DOHH2 (cell line): Measurements from ENCODE around the gene FDX1.

Experiments used
- H3F3A ChIP-seq: fragments of 200-600 bp; sonication (generic), shearing (Covaris generic); 2 replicates; pipeline ENCODE4 v1.6.0; 2016; ENCODE audit warnings: antibody characterized with exemption, mild to moderate bottlenecking; ENCODE audit not compliant: control insufficient read depth, insufficient read depth
- H3K27ac ChIP-seq: fragments of 200-600 bp; sonication (generic); 2 replicates; pipeline ENCODE4 v1.5.1; 2014; ENCODE audit warnings: low read depth, mild to moderate bottlenecking, low read length, moderate library complexity
- H3K27me3 ChIP-seq: fragments of 200-600 bp; sonication (generic); 2 replicates; pipeline ENCODE4 v1.6.1; 2014; ENCODE audit warnings: mild to moderate bottlenecking, low read length, mixed read lengths; ENCODE audit not compliant: control insufficient read depth
- H3K36me3 ChIP-seq: fragments of 200-600 bp; sonication (generic); 2 replicates; pipeline ENCODE4 v1.6.1; 2014; ENCODE audit warnings: mild to moderate bottlenecking, low read length, moderate library complexity, mixed read lengths; ENCODE audit not compliant: control insufficient read depth
- H3K4me1 ChIP-seq: fragments of 200-600 bp; sonication (generic); 2 replicates; pipeline ENCODE4 v1.6.1; 2014; ENCODE audit warnings: mild to moderate bottlenecking, low read length, mixed read lengths; ENCODE audit not compliant: control insufficient read depth
- H3K4me2 ChIP-seq: fragments of 200-600 bp; sonication (generic); 2 replicates; pipeline ENCODE4 v1.6.0; 2014; ENCODE audit warnings: mild to moderate bottlenecking, low read length, moderate library complexity
- H3K4me3 ChIP-seq: fragments of 200-600 bp; sonication (generic); 2 replicates; pipeline ENCODE4 v1.5.1; 2014; ENCODE audit warnings: mild to moderate bottlenecking, low read length, mixed read lengths
- H3K79me2 ChIP-seq: fragments of 200-600 bp; sonication (generic); 2 replicates; pipeline ENCODE4 v1.6.1; 2014; ENCODE audit warnings: mild to moderate bottlenecking, low read length, mixed read lengths; ENCODE audit not compliant: control insufficient read depth
- H3K9me2 ChIP-seq: fragments of 200-600 bp; sonication (generic); replicated peaks from 2 replicates; pipeline ENCODE4 v1.6.1; 2014; ENCODE audit warnings: mild to moderate bottlenecking, low read length, mixed read lengths; ENCODE audit not compliant: control insufficient read depth
- H3K9me3 ChIP-seq: fragments of 200-600 bp; sonication (generic); 2 replicates; pipeline ENCODE4 v1.6.1; 2014; ENCODE audit warnings: antibody characterized with exemption, low read length, mixed read lengths; ENCODE audit not compliant: control insufficient read depth, insufficient read depth
- H4K20me1 ChIP-seq: fragments of 200-600 bp; sonication (generic); 2 replicates; pipeline ENCODE4 v1.6.0; 2014; ENCODE audit warnings: low read depth, mild to moderate bottlenecking, antibody characterized with exemption, low read length, moderate library complexity; ENCODE audit not compliant: control insufficient read depth, insufficient read depth
- EZH2phosphoT487 ChIP-seq: fragments of 200-600 bp; sonication (generic); IDR thresholded peaks from 2 replicates; pipeline ENCODE4 v1.6.1; 2017; ENCODE audit warnings: borderline replicate concordance, mild to moderate bottlenecking, antibody characterized with exemption, low read length, moderate library complexity, mixed read lengths
- TF ChIP-seq, protein P1 (sequence below): fragments of 200-600 bp; sonication (generic); IDR thresholded peaks from one replicate; pipeline ENCODE4 v1.5.1; 2014; ENCODE audit warnings: antibody characterized with exemption, mild to moderate bottlenecking, low read depth, low read length; ENCODE audit not compliant: poor library complexity, severe bottlenecking

FDX1 gene

DNA sequence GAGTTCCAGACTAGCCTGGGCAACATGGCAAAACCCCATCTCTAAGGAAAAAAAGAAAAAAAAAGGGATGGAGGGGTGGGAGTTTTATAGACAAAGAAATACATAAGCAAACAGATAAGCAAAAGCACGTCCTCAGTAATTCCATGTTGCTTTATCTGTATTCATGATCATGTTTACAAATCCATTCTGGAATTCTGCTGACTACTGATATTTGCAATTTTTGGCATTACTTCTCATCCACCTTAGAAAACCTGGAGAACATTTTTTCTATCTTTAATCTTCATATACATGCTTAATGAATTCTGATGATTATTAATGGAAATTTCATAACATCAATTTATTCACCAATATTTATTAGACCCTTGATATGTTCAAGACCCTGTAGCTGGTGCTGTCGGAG lies 1.7 kb upstream of the FDX1 start:
- Histone ChIP-seq H3K4me2 (no peak overlapping the region), H3K27ac (no peak overlapping the region), H3K4me3 (no peak overlapping the region), H3F3A (peaks cover 7% of the 10 kb centered on the region; the same call in 1 of the 2 replicates), H3K4me1 (peaks cover 26% of the 10 kb centered on the region), H3K79me2 (peaks cover 29% of the 10 kb centered on the region), H3K36me3 (peaks cover 5% of the 10 kb centered on the region; the same call in 1 of the 2 replicates), H3K27me3 (no peaks in the 10 kb centered on the region), H3K9me2 (no peaks in the 10 kb centered on the region), H4K20me1 (no peaks in the 10 kb centered on the region), H3K9me3 (no peaks in the 10 kb centered on the region)
- TF ChIP-seq EZH2phosphoT487, result no peak
- TF ChIP-seq, protein P1, sequence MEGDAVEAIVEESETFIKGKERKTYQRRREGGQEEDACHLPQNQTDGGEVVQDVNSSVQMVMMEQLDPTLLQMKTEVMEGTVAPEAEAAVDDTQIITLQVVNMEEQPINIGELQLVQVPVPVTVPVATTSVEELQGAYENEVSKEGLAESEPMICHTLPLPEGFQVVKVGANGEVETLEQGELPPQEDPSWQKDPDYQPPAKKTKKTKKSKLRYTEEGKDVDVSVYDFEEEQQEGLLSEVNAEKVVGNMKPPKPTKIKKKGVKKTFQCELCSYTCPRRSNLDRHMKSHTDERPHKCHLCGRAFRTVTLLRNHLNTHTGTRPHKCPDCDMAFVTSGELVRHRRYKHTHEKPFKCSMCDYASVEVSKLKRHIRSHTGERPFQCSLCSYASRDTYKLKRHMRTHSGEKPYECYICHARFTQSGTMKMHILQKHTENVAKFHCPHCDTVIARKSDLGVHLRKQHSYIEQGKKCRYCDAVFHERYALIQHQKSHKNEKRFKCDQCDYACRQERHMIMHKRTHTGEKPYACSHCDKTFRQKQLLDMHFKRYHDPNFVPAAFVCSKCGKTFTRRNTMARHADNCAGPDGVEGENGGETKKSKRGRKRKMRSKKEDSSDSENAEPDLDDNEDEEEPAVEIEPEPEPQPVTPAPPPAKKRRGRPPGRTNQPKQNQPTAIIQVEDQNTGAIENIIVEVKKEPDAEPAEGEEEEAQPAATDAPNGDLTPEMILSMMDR, result no peak

DNA sequence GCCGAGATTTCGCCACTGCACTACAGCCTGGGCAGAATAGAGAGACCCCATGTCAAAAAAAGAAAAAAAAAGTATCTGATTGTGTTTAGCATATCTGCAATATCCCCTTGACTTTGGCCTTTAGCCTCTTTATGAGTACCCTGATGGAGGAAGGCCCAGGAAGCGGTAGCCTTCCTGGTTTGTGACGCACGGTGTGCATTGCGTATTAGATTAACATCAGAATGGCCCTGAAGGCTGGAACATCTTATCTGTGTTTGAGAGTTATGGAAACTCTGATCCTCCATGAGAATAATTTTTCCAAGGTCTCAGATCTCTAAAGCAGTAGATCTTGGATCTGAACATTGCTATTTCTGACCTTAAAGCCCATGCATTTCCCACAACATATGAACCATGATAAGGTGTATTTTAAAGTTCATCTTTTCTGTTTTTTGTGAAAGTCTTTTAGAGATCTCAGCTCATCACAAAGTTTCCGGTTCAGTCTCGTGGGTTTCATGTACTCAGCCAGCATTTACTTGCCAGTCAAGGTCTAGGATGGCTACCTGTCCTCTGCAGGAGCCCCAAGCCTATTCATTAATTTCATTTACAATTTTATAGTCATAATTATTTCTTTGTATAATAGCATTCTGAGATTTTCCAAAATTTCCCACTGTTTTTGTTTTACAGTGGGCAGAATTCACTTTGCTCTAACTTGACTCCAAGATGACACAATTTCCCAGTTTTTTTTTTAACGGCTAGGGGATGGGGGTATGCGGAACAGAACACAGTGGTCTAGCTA lies 605 bp upstream of the FDX1 start:
- Histone ChIP-seq H3K27ac (peak overlapping the region; percentile 68), H3K36me3 (peaks cover 5% of the 10 kb centered on the region; the same call in 1 of the 2 replicates), H3K9me2 (no peaks in the 10 kb centered on the region), H3K4me2 (peak overlapping the region; percentile 78), H3F3A (peaks cover 7% of the 10 kb centered on the region; the same call in 1 of the 2 replicates), H3K27me3 (no peaks in the 10 kb centered on the region), H4K20me1 (peaks cover 2% of the 10 kb centered on the region; the same call in 1 of the 2 replicates), H3K4me1 (peaks cover 36% of the 10 kb centered on the region), H3K79me2 (peaks cover 40% of the 10 kb centered on the region), H3K4me3 (peak overlapping the region; percentile 85), H3K9me3 (no peaks in the 10 kb centered on the region)
- no peak for TF ChIP-seq EZH2phosphoT487
- TF ChIP-seq, protein P1, result no peak

DNA sequence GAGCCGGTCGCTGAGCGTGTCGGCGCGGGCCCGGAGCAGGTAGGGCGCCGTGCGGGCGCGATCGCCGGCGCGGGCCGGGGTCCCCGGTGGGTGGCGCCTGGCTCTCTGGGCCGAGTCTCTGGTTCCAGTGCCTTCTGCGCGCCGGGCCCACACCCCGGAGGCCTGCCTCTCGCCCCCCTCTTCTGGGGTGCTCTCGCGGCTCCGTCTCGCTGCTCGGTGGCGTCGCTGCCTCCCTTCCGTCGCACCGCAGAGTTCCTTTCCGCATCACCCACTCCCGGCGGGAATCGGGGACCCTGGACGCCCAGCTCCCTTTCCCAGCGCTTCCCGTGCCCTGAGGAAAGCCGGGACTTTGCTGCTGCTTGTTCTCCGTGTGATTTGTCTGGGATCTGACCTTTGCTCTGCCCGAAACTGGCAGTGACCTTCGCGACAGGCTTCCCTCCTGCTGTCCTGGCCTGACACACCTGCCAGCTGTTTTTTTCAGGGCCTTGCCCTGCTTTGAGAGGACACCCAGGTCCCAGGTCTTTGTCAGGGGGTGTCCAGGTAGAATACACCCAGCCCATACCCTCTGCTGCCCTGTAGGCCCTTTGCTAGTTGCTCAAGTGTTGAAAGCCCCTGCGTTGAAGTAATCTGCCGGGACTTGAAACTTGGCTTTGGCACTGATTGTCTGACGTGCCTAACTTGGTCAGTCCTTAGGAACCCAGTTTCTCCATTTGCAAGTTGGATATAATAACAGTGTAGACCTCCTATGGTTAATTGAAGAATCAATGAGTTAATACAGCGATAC lies 711 bp downstream of the FDX1 start:
- H3K79me2 ChIP-seq, result peaks cover 53% of the 10 kb centered on the region
- TF ChIP-seq, protein P1, result peak; percentile 2
- no peak for TF ChIP-seq EZH2phosphoT487
- H3F3A ChIP-seq, result peaks cover 7% of the 10 kb centered on the region; the same call in 1 of the 2 replicates
- H3K4me3 ChIP-seq, result peak overlapping the region; percentile 85
- H3K9me2 ChIP-seq, result no peaks in the 10 kb centered on the region
- peaks cover 10% of the 10 kb centered on the region; the same call in 1 of the 2 replicates for H4K20me1 ChIP-seq
- H3K27ac ChIP-seq, result peak overlapping the region; percentile 68
- peaks cover 5% of the 10 kb centered on the region; the same call in 1 of the 2 replicates for H3K36me3 ChIP-seq
- peaks cover 36% of the 10 kb centered on the region for H3K4me1 ChIP-seq
- H3K9me3 ChIP-seq, result no peaks in the 10 kb centered on the region
- no peaks in the 10 kb centered on the region for H3K27me3 ChIP-seq
- peak overlapping the region; percentile 78 for H3K4me2 ChIP-seq
